Glutamatergic neuron (in vitro differentiated cells): ENCODE data around the gene CCT5. TPM values are rescaled to one million over a fixed set of nuclear protein-coding genes. Genes with fewer than 3 reads are reported as not detected.

Source experiments
- DNase-seq: peaks from one replicate; pipeline ENCODE4 v3.0.0; 2022
- H3K27ac Mint-ChIP-seq: one replicate; pipeline ENCODE4 v1.8.0; 2020; ENCODE audit warnings: mild to moderate bottlenecking, mixed read lengths, inconsistent platforms; ENCODE audit not compliant: unreplicated experiment
- H3K27me3 Mint-ChIP-seq: one replicate; pipeline ENCODE4 v1.8.0; 2020; ENCODE audit warnings: mild to moderate bottlenecking, moderate library complexity, mixed read lengths, inconsistent platforms; ENCODE audit not compliant: unreplicated experiment
- H3K36me3 Mint-ChIP-seq: one replicate; pipeline ENCODE4 v1.8.0; 2020; ENCODE audit warnings: mild to moderate bottlenecking, mixed read lengths, inconsistent platforms; ENCODE audit not compliant: unreplicated experiment
- H3K4me1 Mint-ChIP-seq: one replicate; pipeline ENCODE4 v1.8.0; 2020; ENCODE audit warnings: mild to moderate bottlenecking, low read depth, mixed read lengths, inconsistent platforms; ENCODE audit not compliant: unreplicated experiment
- H3K4me3 Mint-ChIP-seq: one replicate; pipeline ENCODE4 v1.8.0; 2020; ENCODE audit warnings: mild to moderate bottlenecking, mixed read lengths, inconsistent platforms; ENCODE audit not compliant: unreplicated experiment
- H3K9me3 Mint-ChIP-seq: one replicate; pipeline ENCODE4 v1.8.0; 2020; ENCODE audit warnings: mild to moderate bottlenecking, moderate library complexity, mixed read lengths, inconsistent platforms; ENCODE audit not compliant: unreplicated experiment
- total RNA-seq: library from RNA; stranded (reverse); fragmentation: NEBNext Ultra II Directional; extraction: Animal tissue kit (Norgen Biotek cat#: 25700); gene quantifications from one replicate; pipeline ENCODE4 v1.2.1, GENCODE V29; 2021; ENCODE audit not compliant: unreplicated experiment
- TF ChIP-seq, protein P1 (sequence below): fragments of 200-600 bp; sonication (generic); IDR thresholded peaks from one replicate; pipeline ENCODE4 v1.5.0; 2021; ENCODE audit not compliant: partially characterized antibody, unreplicated experiment

Gene CCT5
- total RNA-seq, 1 donor from 2014 or later, result 284 TPM

DNA sequence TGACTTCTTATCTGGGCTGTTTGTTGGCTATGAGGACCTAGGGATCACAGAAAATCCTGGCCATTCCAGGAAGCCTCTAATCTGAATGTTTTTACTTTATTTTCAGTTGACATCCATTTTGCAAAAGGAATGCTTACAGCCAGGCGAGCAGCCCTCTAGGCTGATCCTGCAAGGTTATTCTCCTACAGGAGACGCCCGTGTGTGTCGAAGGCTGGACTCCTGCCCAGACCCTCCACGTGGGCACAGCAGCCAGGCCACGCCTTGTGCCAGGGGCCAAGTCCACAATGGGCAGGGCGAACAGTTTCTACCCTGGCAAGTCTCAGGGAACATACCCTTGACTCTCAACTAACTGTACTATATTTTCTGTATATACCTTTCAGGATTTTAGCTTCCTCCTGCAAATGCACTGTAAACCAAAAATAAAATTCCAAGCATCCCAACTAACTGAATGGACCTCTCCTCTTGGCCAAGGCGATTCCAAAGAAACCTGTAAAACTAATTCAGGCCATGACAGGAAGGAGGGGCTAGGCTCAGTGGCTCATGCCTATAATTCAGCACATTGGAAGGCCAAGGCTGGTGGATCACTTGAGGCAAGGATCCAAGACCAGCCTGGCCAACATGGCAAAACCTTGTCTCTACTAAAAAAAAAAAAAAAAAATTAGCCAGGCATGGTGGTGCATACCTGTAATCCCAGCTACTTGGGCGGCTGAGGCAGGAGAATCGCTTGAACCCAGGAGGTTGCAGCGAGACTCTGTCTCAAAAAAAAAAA is 51.9 kb downstream of the CCT5 start:
- no peak overlapping the region for H3K4me3 Mint-ChIP-seq
- H3K27ac Mint-ChIP-seq, result no peak overlapping the region
- TF ChIP-seq, protein P1, sequence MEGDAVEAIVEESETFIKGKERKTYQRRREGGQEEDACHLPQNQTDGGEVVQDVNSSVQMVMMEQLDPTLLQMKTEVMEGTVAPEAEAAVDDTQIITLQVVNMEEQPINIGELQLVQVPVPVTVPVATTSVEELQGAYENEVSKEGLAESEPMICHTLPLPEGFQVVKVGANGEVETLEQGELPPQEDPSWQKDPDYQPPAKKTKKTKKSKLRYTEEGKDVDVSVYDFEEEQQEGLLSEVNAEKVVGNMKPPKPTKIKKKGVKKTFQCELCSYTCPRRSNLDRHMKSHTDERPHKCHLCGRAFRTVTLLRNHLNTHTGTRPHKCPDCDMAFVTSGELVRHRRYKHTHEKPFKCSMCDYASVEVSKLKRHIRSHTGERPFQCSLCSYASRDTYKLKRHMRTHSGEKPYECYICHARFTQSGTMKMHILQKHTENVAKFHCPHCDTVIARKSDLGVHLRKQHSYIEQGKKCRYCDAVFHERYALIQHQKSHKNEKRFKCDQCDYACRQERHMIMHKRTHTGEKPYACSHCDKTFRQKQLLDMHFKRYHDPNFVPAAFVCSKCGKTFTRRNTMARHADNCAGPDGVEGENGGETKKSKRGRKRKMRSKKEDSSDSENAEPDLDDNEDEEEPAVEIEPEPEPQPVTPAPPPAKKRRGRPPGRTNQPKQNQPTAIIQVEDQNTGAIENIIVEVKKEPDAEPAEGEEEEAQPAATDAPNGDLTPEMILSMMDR, result no peak
- peaks cover 3% of the 10 kb centered on the region for H3K9me3 Mint-ChIP-seq
- H3K27me3 Mint-ChIP-seq, result peaks cover 11% of the 10 kb centered on the region
- H3K4me1 Mint-ChIP-seq, result peaks cover 18% of the 10 kb centered on the region
- H3K36me3 Mint-ChIP-seq, result no peaks in the 10 kb centered on the region
- no peak for DNase-seq

DNA sequence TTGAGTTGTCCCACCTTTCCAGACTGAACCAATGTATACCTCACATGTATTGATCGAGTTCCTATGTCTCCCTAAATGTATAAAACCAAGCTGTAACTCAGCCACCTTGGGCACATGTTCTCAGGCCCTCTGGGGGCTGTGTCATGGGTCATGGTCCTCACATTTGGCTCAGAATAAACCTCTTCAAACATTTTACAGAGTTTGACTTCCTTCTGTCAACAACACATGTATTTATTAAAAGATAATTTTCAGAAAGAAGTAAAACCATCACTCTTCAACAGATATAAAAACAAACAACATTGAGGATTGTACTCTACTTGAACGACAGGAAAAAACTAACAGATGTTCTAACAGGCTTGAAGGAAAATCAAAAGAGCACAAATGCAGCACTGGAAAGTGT is 53.1 kb downstream of the CCT5 start:
- peaks cover 15% of the 10 kb centered on the region for H3K4me1 Mint-ChIP-seq
- no peak for DNase-seq
- TF ChIP-seq, protein P1, result no peak
- peaks cover 15% of the 10 kb centered on the region for H3K27me3 Mint-ChIP-seq
- H3K27ac Mint-ChIP-seq, result no peak overlapping the region
- H3K9me3 Mint-ChIP-seq, result peaks cover 5% of the 10 kb centered on the region
- H3K36me3 Mint-ChIP-seq, result no peaks in the 10 kb centered on the region
- H3K4me3 Mint-ChIP-seq, result no peak overlapping the region

DNA sequence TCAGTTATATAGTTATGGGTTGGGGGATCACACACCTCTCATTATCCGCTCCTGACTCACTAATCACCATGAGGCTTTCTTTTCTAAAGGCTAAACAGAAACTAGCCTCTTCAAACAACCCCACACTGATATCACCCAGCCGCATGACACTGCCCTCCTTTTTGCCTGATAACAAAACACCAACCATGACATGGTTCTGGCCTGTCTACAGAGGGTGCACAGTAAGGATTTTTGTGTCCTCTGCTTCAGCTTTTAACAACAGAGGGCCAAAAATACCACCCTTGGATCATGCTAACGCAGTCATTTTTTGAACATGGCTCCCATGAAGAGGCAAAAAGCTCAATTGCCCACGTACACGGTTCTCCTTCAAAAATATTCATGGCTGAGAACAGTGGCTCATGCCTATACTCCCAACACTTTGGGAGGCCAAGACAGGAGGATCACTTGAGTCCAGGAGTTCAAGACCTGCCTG is 53.7 kb downstream of the CCT5 start:
- Mint-ChIP-seq H3K36me3 (no peaks in the 10 kb centered on the region), H3K9me3 (peaks cover 6% of the 10 kb centered on the region), H3K27me3 (peaks cover 15% of the 10 kb centered on the region), H3K4me1 (peaks cover 15% of the 10 kb centered on the region), H3K27ac (no peak overlapping the region), H3K4me3 (no peak overlapping the region)
- TF ChIP-seq, protein P1, result no peak
- no peak for DNase-seq

DNA sequence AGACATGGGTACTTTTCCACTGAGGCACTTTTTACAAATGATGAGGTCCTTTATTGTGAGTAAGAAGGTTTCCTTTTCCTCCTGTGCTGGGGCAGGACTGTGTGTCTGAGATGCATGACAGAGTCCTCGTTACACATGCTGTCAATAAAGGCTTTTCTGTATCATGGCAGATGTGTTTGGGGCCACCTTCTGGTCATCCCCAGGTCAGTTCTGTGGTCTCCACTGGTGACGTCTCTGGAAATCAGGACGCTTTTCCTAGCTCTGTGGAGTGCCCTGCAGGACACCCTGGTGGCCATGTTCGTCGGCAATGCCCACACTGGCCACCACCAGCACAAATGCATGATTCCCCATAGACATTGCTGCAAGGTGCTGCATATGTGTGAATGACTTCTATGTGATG is 54.9 kb downstream of the CCT5 start:
- no peak overlapping the region for H3K4me3 Mint-ChIP-seq

DNA sequence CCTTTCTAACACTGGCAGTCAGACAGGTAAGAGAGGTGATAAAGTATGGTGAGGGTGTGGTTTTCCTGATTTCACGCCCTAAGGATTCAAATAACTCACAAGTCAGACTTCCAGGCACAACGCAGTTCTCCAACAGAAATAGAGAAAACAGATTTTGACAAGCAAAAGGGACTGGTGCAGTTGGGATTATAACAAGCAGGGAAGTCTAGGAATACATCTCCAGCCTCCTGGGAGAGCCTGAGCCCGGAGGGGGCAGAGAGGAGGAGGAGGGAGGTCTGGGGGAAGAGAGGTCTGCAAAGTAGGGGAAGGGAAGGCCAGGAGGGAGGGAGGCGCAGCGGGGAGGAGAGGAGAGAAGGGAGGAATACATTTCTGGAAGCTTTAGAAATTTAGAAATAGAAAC is 56.0 kb downstream of the CCT5 start:
- TF ChIP-seq, protein P1, result no peak
- Mint-ChIP-seq H3K27ac (no peak overlapping the region), H3K4me3 (no peak overlapping the region), H3K36me3 (no peaks in the 10 kb centered on the region), H3K9me3 (peaks cover 6% of the 10 kb centered on the region), H3K27me3 (peaks cover 15% of the 10 kb centered on the region), H3K4me1 (peaks cover 15% of the 10 kb centered on the region)
- DNase-seq, result no peak

More for the DNA sequence above, 54.9 kb downstream of the CCT5 start:
- no peaks in the 10 kb centered on the region for H3K36me3 Mint-ChIP-seq
- H3K9me3 Mint-ChIP-seq, result peaks cover 6% of the 10 kb centered on the region
- H3K27me3 Mint-ChIP-seq, result peaks cover 15% of the 10 kb centered on the region
- H3K4me1 Mint-ChIP-seq, result peaks cover 15% of the 10 kb centered on the region
- TF ChIP-seq, protein P1, result no peak
- H3K27ac Mint-ChIP-seq, result no peak overlapping the region
- no peak for DNase-seq
